A673 (cell line): Measurements from ENCODE around the gene MUSK.

Source experiments
- EZH2 ChIP-seq: fragments of 200-600 bp; sonication (generic); IDR thresholded peaks from 2 replicates; pipeline ENCODE4 v1.6.1; 2017; ENCODE audit warnings: borderline replicate concordance, low read depth, mild to moderate bottlenecking, mixed read lengths, antibody characterized with exemption, low read length; ENCODE audit not compliant: poor library complexity, severe bottlenecking
- TF ChIP-seq, protein P1 (sequence below): fragments of 300-800, 200-600 bp; sonication (generic); conservative IDR thresholded peaks from 2 replicates; pipeline ENCODE4 v1.5.1; 2017; ENCODE audit warnings: low read depth, mild to moderate bottlenecking, antibody characterized with exemption, low read length, moderate library complexity, mixed read lengths

DNA sequence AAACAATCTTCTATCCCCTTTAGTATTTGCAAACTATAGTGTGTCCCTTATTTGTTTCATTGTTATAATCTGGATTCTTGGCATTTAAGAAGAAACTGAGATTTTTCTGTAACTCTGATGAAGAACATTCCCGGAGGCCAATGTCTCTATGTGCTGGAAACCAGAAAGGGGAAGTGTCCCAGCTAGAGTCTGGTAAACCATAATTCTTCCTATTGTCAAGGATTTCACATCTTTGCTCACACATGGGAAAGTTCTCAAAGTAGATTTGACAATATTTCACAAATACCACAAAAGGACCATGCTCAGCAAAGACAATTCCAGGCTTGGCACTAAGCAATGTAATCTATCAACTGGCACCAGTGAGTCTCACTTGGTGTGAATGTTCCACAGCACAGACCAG, 146.8 kb downstream of the MUSK start:
- TF ChIP-seq, protein P1, sequence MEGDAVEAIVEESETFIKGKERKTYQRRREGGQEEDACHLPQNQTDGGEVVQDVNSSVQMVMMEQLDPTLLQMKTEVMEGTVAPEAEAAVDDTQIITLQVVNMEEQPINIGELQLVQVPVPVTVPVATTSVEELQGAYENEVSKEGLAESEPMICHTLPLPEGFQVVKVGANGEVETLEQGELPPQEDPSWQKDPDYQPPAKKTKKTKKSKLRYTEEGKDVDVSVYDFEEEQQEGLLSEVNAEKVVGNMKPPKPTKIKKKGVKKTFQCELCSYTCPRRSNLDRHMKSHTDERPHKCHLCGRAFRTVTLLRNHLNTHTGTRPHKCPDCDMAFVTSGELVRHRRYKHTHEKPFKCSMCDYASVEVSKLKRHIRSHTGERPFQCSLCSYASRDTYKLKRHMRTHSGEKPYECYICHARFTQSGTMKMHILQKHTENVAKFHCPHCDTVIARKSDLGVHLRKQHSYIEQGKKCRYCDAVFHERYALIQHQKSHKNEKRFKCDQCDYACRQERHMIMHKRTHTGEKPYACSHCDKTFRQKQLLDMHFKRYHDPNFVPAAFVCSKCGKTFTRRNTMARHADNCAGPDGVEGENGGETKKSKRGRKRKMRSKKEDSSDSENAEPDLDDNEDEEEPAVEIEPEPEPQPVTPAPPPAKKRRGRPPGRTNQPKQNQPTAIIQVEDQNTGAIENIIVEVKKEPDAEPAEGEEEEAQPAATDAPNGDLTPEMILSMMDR: no peak
- no peak for TF ChIP-seq EZH2
